Adrenal gland (tissue), 12 donors: ENCODE results near the gene HOMER2. TPM values are rescaled to one million over a fixed set of nuclear protein-coding genes. Genes with fewer than 3 reads are reported as not detected.
A peak's percentile ranks its signal among the peaks of the same experiment; 100 is the strongest.

ENCODE experiments used
- DNase-seq, 7 donors: peaks; one replicate each; pipeline ENCODE4 v3.0.0-alpha.2; 2019 to 2020
- H3K27ac ChIP-seq, 5 donors: fragments of 200-600 bp; sonication (generic) in 4 of 5; 1 replicate in 3 of 5; 2 replicates in 2 of 5; pipeline versions ENCODE4 v1.5.1 to v1.8.0; 2016 to 2020; ENCODE audit warnings: mild to moderate bottlenecking in 1 of 5
- H3K27me3 ChIP-seq: fragments of 200-600 bp; 2 replicates; pipeline ENCODE4 v1.8.0; 2021
- H3K36me3 ChIP-seq, 2 donors: fragments of 200-600 bp; replicated peaks in 1 of 2; 1 replicate in 1 of 2; 2 replicates in 1 of 2; pipeline versions ENCODE4 v1.5.1 to v1.8.0; 2018 to 2022
- H3K4me1 ChIP-seq, 2 donors: fragments of 200-600 bp; replicated peaks in 1 of 2; 1 replicate in 1 of 2; 2 replicates in 1 of 2; pipeline versions ENCODE4 v1.5.1 to v1.8.0; 2018 to 2021
- H3K4me3 ChIP-seq, 4 donors: fragments of 200-600 bp; sonication (generic) in 3 of 4; one replicate each; pipeline ENCODE4 v1.5.1; 2016 to 2018
- H3K9me3 ChIP-seq, 3 donors: fragments of 200-600 bp; sonication (generic) in 1 of 3; replicated peaks in 1 of 3; 1 replicate in 2 of 3; 2 replicates in 1 of 3; pipeline versions ENCODE4 v1.5.1 to v1.8.0; 2016 to 2021
- POLR2A ChIP-seq, 2 donors: fragments of 450-650 bp; IDR thresholded peaks; one replicate each; pipeline ENCODE4 v1.6.1; 2017; ENCODE audit warnings: antibody characterized with exemption in 2 of 2, mild to moderate bottlenecking in 2 of 2, moderate library complexity in 1 of 2
- whole genome bisulfite sequencing, 4 donors: extraction: QIAGEN DNeasy Blood & Tissue Kit in 2 of 4; methylation state at CpG; one replicate each; pipeline versions ENCODE4 v1.1.5 to v1.1.7; 2013 to 2017; 5-methylcytosine and 5-hydroxymethylcytosine counted together
- intact Hi-C, 2 donors: fragments of 100-400 bp; cut with DNase I; formaldehyde crosslinking; loops; one replicate each; pipeline versions ENCODE4 v1.14.1 to v1.15.0; 2022 to 2023
- polyA plus RNA-seq, 3 donors: library from polyadenylated mRNA; stranded (reverse); fragments of 200-250 nt in 2 of 3; fragments of 350-450 nt in 1 of 3; fragmentation: Illumina TruSeq in 1 of 3; extraction: RNeasy Lipid Tissue Mini Kit (QIAGEN cat#74804) in 1 of 3; gene quantifications; one replicate each; pipeline ENCODE4 v1.2.3, GENCODE V29; 2013 to 2014
- total RNA-seq, 9 donors: library from RNA; depleted of rRNA in 4 of 9; stranded (reverse); fragments of >200 nt in 4 of 9; fragments of 120-200 nt in 1 of 9; fragmentation: NEBNext Ultra II Directional in 1 of 9; extraction: Animal tissue kit (Norgen Biotek cat#: 25700) in 1 of 9; gene quantifications; one replicate each; pipeline versions ENCODE4 v1.1.0 to v1.2.4, GENCODE V29; 2013 to 2023
- TF ChIP-seq, protein P1 (sequence below), 6 experiments: fragments of 450-650 bp in 4 of 6; fragments of 200-600 bp in 2 of 6; sonication (generic) in 1 of 6; IDR thresholded peaks; 1 replicate in 5 of 6; 2 replicates in 1 of 6; pipeline versions ENCODE4 v1.5.1 to v1.8.0; 2016 to 2021; ENCODE audit warnings: antibody characterized with exemption in 6 of 6, mild to moderate bottlenecking in 2 of 6, moderate library complexity in 1 of 6
- donor health status: healthy with polysubstance abuse.
- donor health status: Bipolar disorder and iron deficiency.
- donor health status: DM: yes; HTN: yes; CAD: no.
- donor health status: DM: no; HTN: no; CAD: no.
- donor health status: DM: no; HTN: no; CAD: no.
- donor health status: DM: yes; HTN: yes; CAD: no.

HOMER2 gene
- total and polyA plus RNA-seq, 12 donors, result 6.5 to 43.1 (median 23.4) TPM

- Histone ChIP-seq H3K27me3 (no peaks in the 10 kb centered on the region), H3K27ac (no peak overlapping the region), H3K4me3 (no peak overlapping the region), H3K36me3 (no peaks in the 10 kb centered on the region), H3K4me1 (peaks cover 21 to 23% of the 10 kb centered on the region in 2 donors), H3K9me3 (no peaks in the 10 kb centered on the region)
- intact Hi-C loops, result no loop called here
- TF ChIP-seq, protein P1, sequence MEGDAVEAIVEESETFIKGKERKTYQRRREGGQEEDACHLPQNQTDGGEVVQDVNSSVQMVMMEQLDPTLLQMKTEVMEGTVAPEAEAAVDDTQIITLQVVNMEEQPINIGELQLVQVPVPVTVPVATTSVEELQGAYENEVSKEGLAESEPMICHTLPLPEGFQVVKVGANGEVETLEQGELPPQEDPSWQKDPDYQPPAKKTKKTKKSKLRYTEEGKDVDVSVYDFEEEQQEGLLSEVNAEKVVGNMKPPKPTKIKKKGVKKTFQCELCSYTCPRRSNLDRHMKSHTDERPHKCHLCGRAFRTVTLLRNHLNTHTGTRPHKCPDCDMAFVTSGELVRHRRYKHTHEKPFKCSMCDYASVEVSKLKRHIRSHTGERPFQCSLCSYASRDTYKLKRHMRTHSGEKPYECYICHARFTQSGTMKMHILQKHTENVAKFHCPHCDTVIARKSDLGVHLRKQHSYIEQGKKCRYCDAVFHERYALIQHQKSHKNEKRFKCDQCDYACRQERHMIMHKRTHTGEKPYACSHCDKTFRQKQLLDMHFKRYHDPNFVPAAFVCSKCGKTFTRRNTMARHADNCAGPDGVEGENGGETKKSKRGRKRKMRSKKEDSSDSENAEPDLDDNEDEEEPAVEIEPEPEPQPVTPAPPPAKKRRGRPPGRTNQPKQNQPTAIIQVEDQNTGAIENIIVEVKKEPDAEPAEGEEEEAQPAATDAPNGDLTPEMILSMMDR (IDR thresholded peaks at IDR 0.05), result no peak
- no peak for TF ChIP-seq POLR2A (IDR thresholded peaks at IDR 0.05)
- peak in 2 of 7 donors; percentile 17 to 37 for DNase-seq
- WGBS, 4 donors, result 82 to 93% (median 89%) methylated on average over 9 to 13 of the region's 13 CpGs
These were observed 36.2 kb downstream of the HOMER2 start for GRCh38 chr15:82916161-82916952.

DNA sequence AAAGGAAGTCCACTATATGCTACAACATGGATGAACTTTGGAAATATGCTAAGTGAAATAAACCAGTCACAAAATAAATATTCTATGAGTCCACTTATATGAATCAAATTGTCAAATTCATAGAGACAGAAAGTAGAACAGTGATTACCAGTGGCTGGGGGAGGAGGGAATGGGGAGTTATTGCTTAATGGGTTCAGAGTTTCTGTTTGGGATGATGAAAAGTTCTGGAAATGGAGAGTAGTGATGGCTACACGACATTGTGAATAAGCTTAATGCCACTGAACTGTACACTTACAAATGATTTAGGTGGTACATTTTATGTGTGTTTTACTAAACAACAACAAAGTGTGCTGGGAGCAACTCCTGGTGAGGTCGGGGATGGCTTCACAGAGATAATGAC lies 38.1 kb downstream of the HOMER2 start:
- no peaks in the 10 kb centered on the region for H3K36me3 ChIP-seq
- intact Hi-C loops, result no loop called here
- WGBS, 4 donors, result 67 to 85% (median 77%) methylated on average over 2 of the region's 2 CpGs

DNA sequence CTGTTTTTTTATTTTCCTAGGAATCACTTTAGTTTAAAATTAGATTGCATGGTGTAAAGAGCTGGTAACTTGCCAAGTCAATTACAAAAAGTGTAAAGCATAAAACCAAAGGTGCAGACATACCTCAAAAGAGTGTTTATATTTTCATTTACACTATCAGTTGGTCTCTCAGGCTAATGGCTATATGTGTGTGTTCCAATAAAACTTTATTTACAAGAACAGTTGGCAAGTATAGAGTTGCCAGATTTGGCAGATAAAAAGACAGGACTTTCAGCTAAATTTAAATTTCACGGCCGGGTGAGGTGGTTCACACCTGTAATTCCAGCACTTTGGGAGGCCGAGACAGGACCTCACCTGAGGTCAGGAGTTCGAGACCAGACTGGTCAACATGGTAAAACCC lies 41.1 kb downstream of the HOMER2 start:
- H3K27ac ChIP-seq, result no peak overlapping the region
- 92 to 97% (median 96%) methylated on average over 4 of the region's 4 CpGs for WGBS, 4 donors
- intact Hi-C loops, result no loop called here
- no peak overlapping the region for H3K4me3 ChIP-seq
- H3K9me3 ChIP-seq, result no peaks in the 10 kb centered on the region
- no peak for DNase-seq
- TF ChIP-seq POLR2A (IDR thresholded peaks at IDR 0.05), result no peak
- TF ChIP-seq, protein P1 (IDR thresholded peaks at IDR 0.05), result no peak
- H3K27me3 ChIP-seq, result no peaks in the 10 kb centered on the region
- H3K4me1 ChIP-seq, result peaks cover 0 to 4% of the 10 kb centered on the region in 2 donors
- no peaks in the 10 kb centered on the region for H3K36me3 ChIP-seq

More for the DNA sequence above, 38.1 kb downstream of the HOMER2 start:
- H3K27me3 ChIP-seq, result no peaks in the 10 kb centered on the region
- peaks cover 11 to 14% of the 10 kb centered on the region in 2 donors for H3K4me1 ChIP-seq
- H3K4me3 ChIP-seq, result no peak overlapping the region
- no peak for DNase-seq
- TF ChIP-seq, protein P1 (IDR thresholded peaks at IDR 0.05), result no peak
- no peak for TF ChIP-seq POLR2A (IDR thresholded peaks at IDR 0.05)
- H3K27ac ChIP-seq, result no peak overlapping the region
- H3K9me3 ChIP-seq, result no peaks in the 10 kb centered on the region

DNA sequence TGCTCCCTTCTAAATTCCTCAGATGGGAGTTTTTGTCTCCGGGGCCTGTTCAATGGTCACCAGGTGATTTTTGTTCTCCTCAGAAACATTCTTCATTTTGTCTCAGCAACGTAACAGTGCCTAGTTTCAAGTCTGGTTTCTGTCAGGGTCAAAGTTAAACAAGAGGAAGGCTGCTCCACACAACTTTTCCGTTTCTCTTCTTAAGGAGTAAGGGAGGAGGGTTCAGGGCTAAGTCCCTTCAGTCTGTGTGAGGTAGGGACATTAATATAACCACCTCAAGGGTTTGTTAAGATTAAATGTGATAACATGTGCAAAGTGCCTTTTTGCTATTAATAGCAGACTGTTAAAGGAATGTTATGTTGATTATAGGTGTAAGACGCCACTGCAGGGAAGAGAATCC lies 41.8 kb downstream of the HOMER2 start:
- Histone ChIP-seq H3K27me3 (no peaks in the 10 kb centered on the region), H3K4me3 (no peak overlapping the region), H3K27ac (no peak overlapping the region), H3K4me1 (peaks cover 0 to 1% of the 10 kb centered on the region in 2 donors), H3K9me3 (no peaks in the 10 kb centered on the region), H3K36me3 (no peaks in the 10 kb centered on the region)
- no peak for TF ChIP-seq POLR2A (IDR thresholded peaks at IDR 0.05)
- TF ChIP-seq, protein P1 (IDR thresholded peaks at IDR 0.05), result no peak
- WGBS, 4 donors, result 78 to 82% (median 79%) methylated on average over 4 of the region's 4 CpGs
- no peak for DNase-seq
- intact Hi-C loops, result no loop called here
